MM.1S (cell line): Measurements from ENCODE around the gene CDKN3.
A peak's percentile ranks its signal among the peaks of the same experiment; 100 is the strongest.

Experiments
- DNase-seq: peaks from one replicate; pipeline ENCODE4 v3.0.0-alpha.2; 2015
- H2AFZ ChIP-seq: fragments of 300-600 bp; sonication (generic); 2 replicates; pipeline ENCODE4 v1.6.0; 2016; ENCODE audit warnings: antibody characterized with exemption, low read length
- H3F3A ChIP-seq: fragments of 300-600 bp; sonication (generic); 2 replicates; pipeline ENCODE4 v1.6.1; 2016; ENCODE audit warnings: mild to moderate bottlenecking, antibody characterized with exemption, low read length, moderate library complexity, mixed read lengths; ENCODE audit not compliant: insufficient read depth
- H3K27ac ChIP-seq: fragments of 300-600 bp; sonication (generic); 2 replicates; pipeline ENCODE4 v1.5.1; 2016; ENCODE audit warnings: mild to moderate bottlenecking, low read length
- H3K27me3 ChIP-seq: fragments of 300-600 bp; sonication (generic); replicated peaks from 2 replicates; pipeline ENCODE4 v1.6.0; 2016; ENCODE audit warnings: low read length; ENCODE audit not compliant: insufficient read depth
- H3K36me3 ChIP-seq: fragments of 300-600 bp; sonication (generic); replicated peaks from 2 replicates; pipeline ENCODE4 v1.6.1; 2016; ENCODE audit warnings: mild to moderate bottlenecking, low read length, mixed read lengths; ENCODE audit not compliant: insufficient read depth
- H3K4me1 ChIP-seq: fragments of 300-600 bp; sonication (generic); 2 replicates; pipeline ENCODE4 v1.6.1; 2016; ENCODE audit warnings: low read length, mixed read lengths
- H3K4me2 ChIP-seq: fragments of 300-600 bp; sonication (generic); 2 replicates; pipeline ENCODE4 v1.6.0; 2016; ENCODE audit warnings: low read depth, low read length
- H3K4me3 ChIP-seq: fragments of 300-600 bp; sonication (generic); 2 replicates; pipeline ENCODE4 v1.5.1; 2016; ENCODE audit warnings: low read length, mixed read lengths
- H3K79me2 ChIP-seq: fragments of 300-600 bp; sonication (generic); 2 replicates; pipeline ENCODE4 v1.6.1; 2016; ENCODE audit warnings: mixed run types, low read length, mixed read lengths
- H3K9ac ChIP-seq: fragments of 300-600 bp; sonication (generic); 2 replicates; pipeline ENCODE4 v1.6.1; 2016; ENCODE audit warnings: low read length, mixed read lengths
- H3K9me2 ChIP-seq: fragments of 300-600 bp; sonication (generic); replicated peaks from 2 replicates; pipeline ENCODE4 v1.6.1; 2016; ENCODE audit warnings: mild to moderate bottlenecking, low read length, mixed read lengths; ENCODE audit not compliant: insufficient read depth
- H3K9me3 ChIP-seq: fragments of 300-600 bp; sonication (generic); replicated peaks from 2 replicates; pipeline ENCODE4 v1.6.1; 2016; ENCODE audit warnings: mild to moderate bottlenecking, low read length, mixed read lengths; ENCODE audit not compliant: insufficient read depth
- H4K20me1 ChIP-seq: fragments of 300-600 bp; sonication (generic); 2 replicates; pipeline ENCODE4 v1.6.1; 2016; ENCODE audit warnings: mild to moderate bottlenecking, low read length, moderate library complexity, mixed read lengths; ENCODE audit not compliant: insufficient read depth
- EZH2 ChIP-seq: fragments of 300-600 bp; sonication (generic); optimal IDR thresholded peaks from 2 replicates; pipeline ENCODE3; 2017; ENCODE audit warnings: low read depth, mild to moderate bottlenecking, antibody characterized with exemption, low read length, mixed read lengths
- EZH2phosphoT487 ChIP-seq: fragments of 300-600 bp; sonication (generic); IDR thresholded peaks from 2 replicates; pipeline ENCODE4 v1.6.1; 2018; ENCODE audit warnings: antibody characterized with exemption, low read length
- TF ChIP-seq, protein P1 (sequence below): fragments of 300-600 bp; sonication (generic); IDR thresholded peaks from 2 replicates; pipeline ENCODE4 v1.5.1; 2016; ENCODE audit warnings: antibody characterized with exemption, low read length, mixed read lengths

Gene CDKN3

GRCh38 chr14:54395284-54395683 lies 1.5 kb upstream of the CDKN3 start:
- Histone ChIP-seq H3K4me2 (no peak overlapping the region), H3K27ac (no peak overlapping the region), H3F3A (no peaks in the 10 kb centered on the region), H3K4me3 (no peak overlapping the region), H3K9ac (no peak overlapping the region), H3K79me2 (peaks cover 11% of the 10 kb centered on the region), H2AFZ (no peak overlapping the region), H3K9me3 (no peaks in the 10 kb centered on the region), H3K9me2 (no peaks in the 10 kb centered on the region), H3K36me3 (no peaks in the 10 kb centered on the region), H3K4me1 (no peaks in the 10 kb centered on the region), H3K27me3 (no peaks in the 10 kb centered on the region), H4K20me1 (no peaks in the 10 kb centered on the region)
- TF ChIP-seq, protein P1, sequence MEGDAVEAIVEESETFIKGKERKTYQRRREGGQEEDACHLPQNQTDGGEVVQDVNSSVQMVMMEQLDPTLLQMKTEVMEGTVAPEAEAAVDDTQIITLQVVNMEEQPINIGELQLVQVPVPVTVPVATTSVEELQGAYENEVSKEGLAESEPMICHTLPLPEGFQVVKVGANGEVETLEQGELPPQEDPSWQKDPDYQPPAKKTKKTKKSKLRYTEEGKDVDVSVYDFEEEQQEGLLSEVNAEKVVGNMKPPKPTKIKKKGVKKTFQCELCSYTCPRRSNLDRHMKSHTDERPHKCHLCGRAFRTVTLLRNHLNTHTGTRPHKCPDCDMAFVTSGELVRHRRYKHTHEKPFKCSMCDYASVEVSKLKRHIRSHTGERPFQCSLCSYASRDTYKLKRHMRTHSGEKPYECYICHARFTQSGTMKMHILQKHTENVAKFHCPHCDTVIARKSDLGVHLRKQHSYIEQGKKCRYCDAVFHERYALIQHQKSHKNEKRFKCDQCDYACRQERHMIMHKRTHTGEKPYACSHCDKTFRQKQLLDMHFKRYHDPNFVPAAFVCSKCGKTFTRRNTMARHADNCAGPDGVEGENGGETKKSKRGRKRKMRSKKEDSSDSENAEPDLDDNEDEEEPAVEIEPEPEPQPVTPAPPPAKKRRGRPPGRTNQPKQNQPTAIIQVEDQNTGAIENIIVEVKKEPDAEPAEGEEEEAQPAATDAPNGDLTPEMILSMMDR = no peak
- no peak for TF ChIP-seq EZH2phosphoT487
- no peak for TF ChIP-seq EZH2
- no peak for DNase-seq

DNA sequence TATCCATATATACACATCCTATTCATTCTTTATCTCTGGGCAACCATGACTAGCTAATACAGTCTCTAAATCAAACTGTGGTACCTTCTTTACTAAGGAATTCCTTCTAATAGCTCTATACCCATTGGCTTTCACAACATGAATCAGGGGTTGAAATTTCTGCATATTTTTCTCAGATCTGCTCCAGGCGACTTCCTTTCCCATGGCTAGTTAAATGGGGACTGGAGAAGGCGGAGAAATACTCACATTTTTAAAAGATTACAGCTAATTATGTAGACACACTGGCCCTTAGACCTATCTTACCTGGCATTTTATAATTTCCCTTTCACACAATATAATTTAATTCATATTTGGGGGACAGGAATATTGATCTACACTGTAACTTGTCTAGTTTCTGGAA lies 1.1 kb upstream of the CDKN3 start:
- DNase-seq = no peak

DNA sequence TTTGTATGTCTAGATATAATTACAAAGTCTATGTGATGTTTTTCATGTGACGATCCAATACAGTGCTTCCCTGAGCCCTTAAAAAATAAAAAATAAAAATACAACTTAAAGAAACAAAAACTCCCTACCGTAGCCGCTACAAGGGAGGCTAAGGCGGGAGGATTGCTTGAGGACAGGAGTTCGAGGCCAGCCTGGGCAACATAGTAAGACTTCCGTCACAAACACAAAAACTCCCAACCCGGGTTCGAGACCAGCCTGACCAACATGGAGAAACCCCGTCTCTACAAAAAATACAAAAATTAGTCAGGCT lies 669 bp upstream of the CDKN3 start:
- Histone ChIP-seq H2AFZ (peak overlapping the region; percentile 35; the same call in 1 of the 2 replicates), H3K4me3 (peak overlapping the region; percentile 48), H3K9me2 (no peaks in the 10 kb centered on the region), H3K9me3 (no peaks in the 10 kb centered on the region), H3F3A (no peaks in the 10 kb centered on the region), H3K79me2 (peaks cover 11% of the 10 kb centered on the region), H4K20me1 (no peaks in the 10 kb centered on the region), H3K27me3 (no peaks in the 10 kb centered on the region), H3K36me3 (no peaks in the 10 kb centered on the region), H3K4me1 (no peaks in the 10 kb centered on the region), H3K9ac (peak overlapping the region; percentile 34; the same call in 1 of the 2 replicates), H3K4me2 (peak overlapping the region; percentile 24; the same call in 1 of the 2 replicates), H3K27ac (no peak overlapping the region)
- no peak for DNase-seq
- TF ChIP-seq EZH2 = no peak
- TF ChIP-seq EZH2phosphoT487 = no peak
- TF ChIP-seq, protein P1 = no peak

More for the DNA sequence above, 1.1 kb upstream of the CDKN3 start:
- H3K27ac ChIP-seq = no peak overlapping the region
- no peak overlapping the region for H3K9ac ChIP-seq
- TF ChIP-seq, protein P1 = no peak
- no peak for TF ChIP-seq EZH2phosphoT487
- no peak for TF ChIP-seq EZH2
- H3K9me2 ChIP-seq = no peaks in the 10 kb centered on the region
- no peak overlapping the region for H2AFZ ChIP-seq
- H3K79me2 ChIP-seq = peaks cover 11% of the 10 kb centered on the region
- no peaks in the 10 kb centered on the region for H3K4me1 ChIP-seq
- no peaks in the 10 kb centered on the region for H4K20me1 ChIP-seq
- no peak overlapping the region for H3K4me2 ChIP-seq
- no peak overlapping the region for H3K4me3 ChIP-seq
- no peaks in the 10 kb centered on the region for H3K36me3 ChIP-seq
- H3F3A ChIP-seq = no peaks in the 10 kb centered on the region
- H3K9me3 ChIP-seq = no peaks in the 10 kb centered on the region
- H3K27me3 ChIP-seq = no peaks in the 10 kb centered on the region
